GM21360 (cell line): ENCODE data around the gene ACAA1.
"Not testable (repeated sequence)": the region's sequence is repeated elsewhere in the genome, so short reads cannot be mapped to it uniquely, and the experiment has no call there.

ENCODE experiments used
- ATAC-seq: cut with Tn5 transposase; IDR thresholded peaks from one replicate; pipeline ENCODE4 v1.9.1; 2021; ENCODE audit warnings: mild to moderate bottlenecking, moderate library complexity; ENCODE audit not compliant: unreplicated experiment

The ACAA1 gene

GRCh38 chr3:38108649-38109579, 28.0 kb downstream of the ACAA1 start:
- no peak for ATAC-seq

GRCh38 chr3:38107911-38108648, 28.8 kb downstream of the ACAA1 start:
- ATAC-seq = no peak

GRCh38 chr3:38105525-38105924, 31.4 kb downstream of the ACAA1 start:
- ATAC-seq = no peak

GRCh38 chr3:38102444-38102814, 34.5 kb downstream of the ACAA1 start:
- ATAC-seq = no peak

- ATAC-seq = no peak
Observed at GRCh38 chr3:38101811-38102443, 35.0 kb downstream of the ACAA1 start.

- ATAC-seq = no peak
Observed at GRCh38 chr3:38100498-38100897, 36.4 kb downstream of the ACAA1 start.

- ATAC-seq = no peak
Observed at GRCh38 chr3:38099518-38099917, 37.4 kb downstream of the ACAA1 start.

- no peak for ATAC-seq
Observed at GRCh38 chr3:38098376-38098723, 38.6 kb downstream of the ACAA1 start.

- ATAC-seq = no peak
Observed at GRCh38 chr3:38097446-38098375, 39.2 kb downstream of the ACAA1 start.

- no peak for ATAC-seq
Observed at GRCh38 chr3:38095669-38096483, 41.1 kb downstream of the ACAA1 start.

- ATAC-seq = no peak
Observed at GRCh38 chr3:38094999-38095398, 41.9 kb downstream of the ACAA1 start.

GRCh38 chr3:38090453-38090852, 46.5 kb downstream of the ACAA1 start:
- ATAC-seq = no peak

GRCh38 chr3:38089163-38089562, 47.8 kb downstream of the ACAA1 start:
- ATAC-seq = no peak

- no peak for ATAC-seq
Observed at GRCh38 chr3:38088126-38089078, 48.5 kb downstream of the ACAA1 start.

- ATAC-seq = not testable (repeated sequence)
Observed at GRCh38 chr3:38087278-38087677, 49.6 kb downstream of the ACAA1 start.

GRCh38 chr3:38086496-38086895, 50.4 kb downstream of the ACAA1 start:
- ATAC-seq = no peak

- no peak for ATAC-seq
Observed at GRCh38 chr3:38085943-38086324, 51.0 kb downstream of the ACAA1 start.

GRCh38 chr3:38085311-38085942, 51.5 kb downstream of the ACAA1 start:
- no peak for ATAC-seq
